Right lobe of liver (tissue), 6 donors: ENCODE data around the gene PNMA5. TPM values are rescaled to one million over a fixed set of nuclear protein-coding genes. Genes with fewer than 3 reads are reported as not detected.
"Not testable (repeated sequence)": the region's sequence is repeated elsewhere in the genome, so short reads cannot be mapped to it uniquely, and the experiment has no call there.

Source experiments
- ATAC-seq, 4 donors: fragments of 200-7000 bp; cut with Tn5 transposase; one replicate each; pipeline ENCODE4 v1.9.1; 2020; ENCODE audit warnings: mild to moderate bottlenecking in 4 of 4, moderate library complexity in 4 of 4
- DNase-seq, 3 donors: peaks; one replicate each; pipeline ENCODE4 v3.0.0-alpha.2; 2020
- H3K27ac ChIP-seq, 3 donors: fragments of 200-600 bp; one replicate each; pipeline ENCODE4 v1.8.0; 2022
- H3K27me3 ChIP-seq, 2 donors: fragments of 200-600 bp; one replicate each; pipeline ENCODE4 v1.8.0; 2022
- H3K36me3 ChIP-seq, 4 donors: fragments of 200-600 bp; sonication (generic) in 1 of 4; one replicate each; pipeline versions ENCODE4 v1.5.1 to v1.8.0; 2017 to 2022; ENCODE audit warnings: control low read depth in 1 of 4
- H3K4me1 ChIP-seq, 4 donors: fragments of 200-600 bp; sonication (generic) in 1 of 4; one replicate each; pipeline versions ENCODE4 v1.5.1 to v1.8.0; 2017 to 2022; ENCODE audit warnings: control low read depth in 1 of 4
- H3K4me3 ChIP-seq, 3 donors: fragments of 200-600 bp; one replicate each; pipeline ENCODE4 v1.8.0; 2022
- H3K9me3 ChIP-seq, 4 donors: fragments of 200-600 bp; sonication (generic) in 1 of 4; one replicate each; pipeline versions ENCODE4 v1.5.1 to v1.8.0; 2017 to 2022; ENCODE audit warnings: control low read depth in 1 of 4
- POLR2A ChIP-seq: fragments of 450-650 bp; IDR thresholded peaks from one replicate; pipeline ENCODE4 v1.6.1; 2017; ENCODE audit warnings: antibody characterized with exemption, mild to moderate bottlenecking
- WGBS: methylation state at CpG from one replicate; pipeline ENCODE4 v1.1.6; 2018; ENCODE audit warnings: low coverage, low lambda C conversion rate; ENCODE audit not compliant: insufficient coverage; ENCODE audit errors: missing lambda C conversion rate; 5-methylcytosine and 5-hydroxymethylcytosine counted together
- intact Hi-C, 2 donors: fragments of 100-400 bp; cut with DNase I; formaldehyde crosslinking; loops; one replicate each; pipeline versions ENCODE4 v1.11.2 to v1.14.1; 2022
- total RNA-seq, 6 experiments: library from RNA; depleted of rRNA in 2 of 6; stranded (reverse); fragments of >200 nt in 2 of 6; fragmentation: NEBNext Ultra II Directional in 3 of 6; extraction: Animal tissue kit (Norgen Biotek cat#: 25700) in 3 of 6; gene quantifications; one replicate each; pipeline versions ENCODE4 v1.1.0 to v1.2.4, GENCODE V29; 2016 to 2023
- TF ChIP-seq, protein P1 (sequence below), 4 donors: fragments of 200-600 bp in 3 of 4; fragments of 450-650 bp in 1 of 4; IDR thresholded peaks; one replicate each; pipeline versions ENCODE4 v1.5.1 to v1.8.0; 2016 to 2022; ENCODE audit warnings: antibody characterized with exemption in 4 of 4, mild to moderate bottlenecking in 2 of 4
- donor health status: DM: no; HTN: yes; CAD: no.
- donor health status: DM: no; HTN: no; CAD: no.
- donor health status: DM: no; HTN: no; CAD: no.
- donor health status: DM: no; HTN: yes; CAD: no.
- donor health status: DM: no; HTN: yes; CAD: no.

Gene PNMA5
- total RNA-seq, 6 experiments from 2014 or later, result not detected

GRCh38 chrX:153003981-153004380, 10.1 kb upstream of the PNMA5 start:
- H3K27me3 ChIP-seq, result no peaks in the 10 kb centered on the region
- no peak overlapping the region for H3K27ac ChIP-seq
- no peak for DNase-seq
- H3K4me1 ChIP-seq, result no peaks in the 10 kb centered on the region
- TF ChIP-seq POLR2A, result no peak
- TF ChIP-seq, protein P1, sequence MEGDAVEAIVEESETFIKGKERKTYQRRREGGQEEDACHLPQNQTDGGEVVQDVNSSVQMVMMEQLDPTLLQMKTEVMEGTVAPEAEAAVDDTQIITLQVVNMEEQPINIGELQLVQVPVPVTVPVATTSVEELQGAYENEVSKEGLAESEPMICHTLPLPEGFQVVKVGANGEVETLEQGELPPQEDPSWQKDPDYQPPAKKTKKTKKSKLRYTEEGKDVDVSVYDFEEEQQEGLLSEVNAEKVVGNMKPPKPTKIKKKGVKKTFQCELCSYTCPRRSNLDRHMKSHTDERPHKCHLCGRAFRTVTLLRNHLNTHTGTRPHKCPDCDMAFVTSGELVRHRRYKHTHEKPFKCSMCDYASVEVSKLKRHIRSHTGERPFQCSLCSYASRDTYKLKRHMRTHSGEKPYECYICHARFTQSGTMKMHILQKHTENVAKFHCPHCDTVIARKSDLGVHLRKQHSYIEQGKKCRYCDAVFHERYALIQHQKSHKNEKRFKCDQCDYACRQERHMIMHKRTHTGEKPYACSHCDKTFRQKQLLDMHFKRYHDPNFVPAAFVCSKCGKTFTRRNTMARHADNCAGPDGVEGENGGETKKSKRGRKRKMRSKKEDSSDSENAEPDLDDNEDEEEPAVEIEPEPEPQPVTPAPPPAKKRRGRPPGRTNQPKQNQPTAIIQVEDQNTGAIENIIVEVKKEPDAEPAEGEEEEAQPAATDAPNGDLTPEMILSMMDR (IDR thresholded peaks at IDR 0.05), result no peak
- H3K4me3 ChIP-seq, result no peak overlapping the region
- H3K9me3 ChIP-seq, result no peaks in the 10 kb centered on the region
- WGBS, result 31% methylated on average over 4 of the region's 4 CpGs
- intact Hi-C loops, result no loop called here
- H3K36me3 ChIP-seq, result no peaks in the 10 kb centered on the region
- no peak for ATAC-seq

DNA sequence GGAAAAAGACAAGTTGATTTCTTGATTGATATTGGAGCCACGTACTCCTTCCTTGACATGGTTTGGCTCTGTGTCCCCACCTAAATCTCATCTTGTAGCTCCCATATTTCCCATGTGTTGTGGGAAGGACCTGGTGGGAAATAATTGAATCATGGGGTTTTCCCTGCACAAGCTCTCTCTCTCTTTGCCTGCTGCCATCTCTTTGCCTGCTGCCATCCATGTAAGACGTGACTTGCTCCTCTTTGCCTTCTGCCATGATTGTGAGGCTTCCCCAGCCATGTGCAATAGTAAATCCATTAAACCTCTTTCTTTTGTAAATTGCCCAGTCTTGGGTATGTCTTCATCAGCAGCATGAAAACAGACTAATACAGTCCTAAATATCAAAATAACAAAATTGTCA, 8.3 kb upstream of the PNMA5 start:
- H3K36me3 ChIP-seq, DNase-seq, H3K27ac ChIP-seq, H3K4me3 ChIP-seq, H3K9me3 ChIP-seq, intact Hi-C loops, ATAC-seq, H3K27me3 ChIP-seq, H3K4me1 ChIP-seq: not testable (repeated sequence)
- WGBS, result 33% methylated on average over 1 of the region's 2 CpGs

DNA sequence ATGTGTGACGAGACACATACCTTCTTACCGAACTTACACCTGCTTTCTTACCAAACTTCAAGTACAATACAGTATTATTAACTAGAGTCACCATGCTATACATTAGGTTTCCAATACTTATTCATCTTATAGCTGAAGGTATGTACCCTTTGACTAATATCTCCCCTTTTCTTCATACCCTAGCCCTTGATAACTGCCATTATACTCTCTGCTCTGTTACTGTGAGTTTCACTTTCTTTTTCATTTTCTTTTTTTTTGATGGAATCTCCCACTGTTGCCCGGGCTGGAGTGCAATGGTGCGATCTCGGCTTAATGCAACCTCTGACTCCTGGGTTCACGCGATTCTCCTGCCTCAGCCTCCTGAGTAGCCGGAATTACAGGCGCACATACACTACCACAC, 3.4 kb upstream of the PNMA5 start:
- H3K27ac ChIP-seq, result no peak overlapping the region
- ATAC-seq (no peak), DNase-seq (no peak)
- intact Hi-C loops, result no loop called here
- H3K4me1 ChIP-seq, result no peaks in the 10 kb centered on the region
- TF ChIP-seq, protein P1 (IDR thresholded peaks at IDR 0.05), result no peak
- TF ChIP-seq POLR2A, result no peak
- no peaks in the 10 kb centered on the region for H3K27me3 ChIP-seq
- H3K9me3 ChIP-seq, result no peaks in the 10 kb centered on the region
- no peaks in the 10 kb centered on the region for H3K36me3 ChIP-seq
- WGBS, result 84% methylated on average over 7 of the region's 9 CpGs
- no peak overlapping the region for H3K4me3 ChIP-seq

- intact Hi-C loops, result no loop called here
- no peak for ATAC-seq
- 93% methylated on average over 2 of the region's 4 CpGs for WGBS
These were observed 1.8 kb downstream of the PNMA5 start for GRCh38 chrX:152992115-152992514.

DNA sequence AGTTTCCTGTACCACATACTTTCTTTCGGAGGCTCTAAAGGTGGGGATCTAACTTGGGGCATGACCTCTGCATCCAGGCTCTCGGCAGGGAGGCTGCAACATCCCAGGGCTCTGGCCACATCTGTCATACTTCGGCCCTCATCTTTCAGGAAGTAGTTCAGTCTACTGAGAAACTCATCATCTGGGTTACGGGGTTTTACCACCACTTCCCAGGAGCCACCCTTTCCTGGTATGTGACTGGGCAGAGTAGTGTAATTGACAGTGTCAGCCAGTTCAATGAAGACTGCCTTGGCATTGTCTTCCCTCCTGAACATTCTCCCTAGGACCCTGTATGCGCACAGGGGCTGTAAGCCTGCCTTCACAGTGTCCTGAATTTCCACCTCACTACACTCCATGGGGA, 2.8 kb downstream of the PNMA5 start:
- DNase-seq (no peak), ATAC-seq (no peak)
- whole genome bisulfite sequencing, result 47% methylated on average over 2 of the region's 5 CpGs
- H3K36me3 ChIP-seq, result no peaks in the 10 kb centered on the region
- intact Hi-C loops, result no loop called here
- H3K27ac ChIP-seq, result no peak overlapping the region
- no peaks in the 10 kb centered on the region for H3K4me1 ChIP-seq
- TF ChIP-seq, protein P1 (IDR thresholded peaks at IDR 0.05), result no peak
- no peak for TF ChIP-seq POLR2A
- H3K4me3 ChIP-seq, result no peak overlapping the region
- no peaks in the 10 kb centered on the region for H3K9me3 ChIP-seq
- H3K27me3 ChIP-seq, result no peaks in the 10 kb centered on the region

More at GRCh38 chrX:152992115-152992514, 1.8 kb downstream of the PNMA5 start:
- no peak for TF ChIP-seq POLR2A
- TF ChIP-seq, protein P1 (IDR thresholded peaks at IDR 0.05), result no peak
- Histone ChIP-seq H3K4me3 (no peak overlapping the region), H3K27me3 (no peaks in the 10 kb centered on the region), H3K9me3 (no peaks in the 10 kb centered on the region), H3K36me3 (no peaks in the 10 kb centered on the region), H3K27ac (no peak overlapping the region), H3K4me1 (no peaks in the 10 kb centered on the region)
- no peak for DNase-seq
